Pancreas (tissue), 10 donors: Measurements from ENCODE around the gene EXD2. TPM values are rescaled to one million over a fixed set of nuclear protein-coding genes. Genes with fewer than 3 reads are reported as not detected.

ENCODE experiments used
- ATAC-seq, 4 donors: fragments of 200-7000 bp; cut with Tn5 transposase; one replicate each; pipeline versions ENCODE4 v1.8.0 to v1.9.1; 2020; ENCODE audit warnings: mild to moderate bottlenecking in 4 of 4, moderate library complexity in 4 of 4
- DNase-seq, 6 donors: peaks; one replicate each; pipeline ENCODE4 v3.0.0-alpha.2; 2020
- FAIRE-seq: peaks from 2 replicates; lab custom pipeline; 2012; peaks lifted over from hg19 to GRCh38; lab: Jason Lieb, UNC
- H3K27ac ChIP-seq, 4 donors: fragments of 200-600 bp; sonication (generic); 1 replicate in 3 of 4; 2 replicates in 1 of 4; pipeline versions ENCODE4 v1.5.0 to v1.8.0; 2020
- H3K27me3 ChIP-seq, 4 donors: fragments of 200-600 bp; one replicate each; pipeline ENCODE4 v1.8.0; 2021
- H3K36me3 ChIP-seq, 3 donors: fragments of 200-600 bp; sonication (generic) in 1 of 3; one replicate each; pipeline versions ENCODE4 v1.5.0 to v1.8.0; 2020 to 2021
- H3K4me1 ChIP-seq, 3 donors: fragments of 200-600 bp; one replicate each; pipeline ENCODE4 v1.8.0; 2021
- H3K4me3 ChIP-seq, 4 donors: fragments of 200-600 bp; sonication (generic) in 2 of 4; one replicate each; pipeline versions ENCODE4 v1.5.0 to v1.8.0; 2020 to 2021
- H3K9me3 ChIP-seq, 4 donors: fragments of 200-600 bp; one replicate each; pipeline ENCODE4 v1.8.0; 2021
- CTCF ChIP-seq, 4 donors: fragments of 200-600 bp; sonication (generic) in 3 of 4; IDR thresholded peaks; one replicate each; pipeline versions ENCODE4 v1.5.0 to v1.8.0; 2021; ENCODE audit warnings: antibody characterized with exemption in 4 of 4
- WGBS, 2 donors: extraction: QIAGEN DNeasy Blood & Tissue Kit; methylation state at CpG; one replicate each; pipeline ENCODE4 v1.1.7; 2013; 5-methylcytosine and 5-hydroxymethylcytosine counted together
- intact Hi-C, 3 donors: fragments of 100-400 bp; cut with DNase I; formaldehyde crosslinking; loops; one replicate each; pipeline versions ENCODE4 v1.11.1 to v1.14.2; 2022
- polyA plus RNA-seq, 2 donors: library from polyadenylated mRNA; stranded (reverse); fragments of 200-250 nt; gene quantifications; one replicate each; pipeline ENCODE4 v1.2.3, GENCODE V29; 2013
- total RNA-seq, 6 donors: library from RNA; stranded (reverse); fragmentation: NEBNext Ultra II Directional in 4 of 6; extraction: Animal tissue kit (Norgen Biotek cat#: 25700) in 4 of 6; gene quantifications; one replicate each; pipeline versions ENCODE4 v1.2.1 to v1.2.4, GENCODE V29; 2021 to 2023
- donor health status: healthy with polysubstance abuse.
- donor health status: DM: no; HTN: no; CAD: no; lungs with moderate emphysema.
- donor health status: DM: no; HTN: no; CAD: no.
- donor health status: control.
- donor health status: control.
- donor health status: Bipolar disorder and iron deficiency.
- donor health status: DM: yes; HTN: yes; CAD: no.
- donor health status: DM: no; HTN: no; CAD: no.
- donor health status: DM: no; HTN: no; CAD: no.
- donor health status: DM: yes; HTN: yes; CAD: no.

EXD2 gene
- total and polyA plus RNA-seq, 8 donors = 9.5 to 24.5 (median 18.5) TPM

- Histone ChIP-seq H3K27ac (no peak within 1 kb of the TSS), H3K36me3 (no peaks in the 10 kb centered on the region), H3K27me3 (no peaks in the 10 kb centered on the region), H3K4me1 (peaks cover 0 to 9% (median 0%) of the 10 kb centered on the region in 3 donors), H3K4me3 (peak within 1 kb of the TSS; percentile 27 to 68 (median 46)), H3K9me3 (no peaks in the 10 kb centered on the region)
- DNase-seq (peak in 4 of 6 donors; percentile 40 to 81 (median 55)), FAIRE-seq (no peak), ATAC-seq (peak; percentile 38 to 54 (median 42))
- peak in 1 of 4 donors; percentile 7 for TF ChIP-seq CTCF (IDR thresholded peaks at IDR 0.05)
- 1% methylated on average over 54 to 74 of the region's 74 CpGs for WGBS, 2 donors
- intact Hi-C loops = no loop called here
Measured at GRCh38 chr14:69259527-69260189, 68.4 kb downstream of the EXD2 start, which contains the start of gene GALNT16. Gene GALNT16, plus strand, starts transcription at chr14:69260158. Its CDS starts 133 bp downstream, at chr14:69260291.

GRCh38 chr14:69260190-69260860 lies 69.0 kb downstream of the EXD2 start:
- ATAC-seq = peak; percentile 27 to 60 (median 29)
- no peak for TF ChIP-seq CTCF (IDR thresholded peaks at IDR 0.05)
- Histone ChIP-seq H3K4me3 (peak overlapping the region; percentile 27 to 68 (median 46)), H3K27ac (no peak overlapping the region), H3K9me3 (no peaks in the 10 kb centered on the region), H3K4me1 (peaks cover 0 to 9% (median 0%) of the 10 kb centered on the region in 3 donors), H3K36me3 (no peaks in the 10 kb centered on the region), H3K27me3 (no peaks in the 10 kb centered on the region)
- no peak for FAIRE-seq
- peak in 3 of 6 donors; percentile 20 to 63 (median 39) for DNase-seq
- intact Hi-C loops = no loop called here
- 0 to 1% methylated on average over 68 to 78 of the region's 78 CpGs for WGBS, 2 donors

- DNase-seq (peak in 5 of 6 donors; percentile 11 to 83 (median 44)), FAIRE-seq (no peak), ATAC-seq (peak; percentile 73 to 91 (median 82))
- H3K36me3 ChIP-seq = no peaks in the 10 kb centered on the region
- H3K27me3 ChIP-seq = no peaks in the 10 kb centered on the region
- no peaks in the 10 kb centered on the region for H3K9me3 ChIP-seq
- intact Hi-C loops = no loop called here
- 2% methylated on average over 63 to 64 of the region's 64 CpGs for WGBS, 2 donors
- peaks cover 0 to 9% (median 0%) of the 10 kb centered on the region in 3 donors for H3K4me1 ChIP-seq
- peak overlapping the region in 3 of 4 donors; percentile 27 to 68 (median 39) for H3K4me3 ChIP-seq
- peak; percentile 57 to 68 (median 62) for TF ChIP-seq CTCF (IDR thresholded peaks at IDR 0.05)
- no peak overlapping the region for H3K27ac ChIP-seq
Measured at GRCh38 chr14:69260861-69261564, 69.7 kb downstream of the EXD2 start.

GRCh38 chr14:69261761-69262331 lies 70.5 kb downstream of the EXD2 start:
- DNase-seq (no peak), FAIRE-seq (no peak), ATAC-seq (peak in 2 of 4 donors; percentile 12 to 31)
- WGBS, 2 donors = 53% methylated on average over 5 of the region's 5 CpGs
- Histone ChIP-seq H3K36me3 (no peaks in the 10 kb centered on the region), H3K4me1 (peaks cover 0 to 9% (median 0%) of the 10 kb centered on the region in 3 donors), H3K9me3 (no peaks in the 10 kb centered on the region), H3K27me3 (no peaks in the 10 kb centered on the region), H3K4me3 (peak overlapping the region in 2 of 4 donors; percentile 39 to 68), H3K27ac (no peak overlapping the region)
- intact Hi-C loops = no loop called here
- no peak for TF ChIP-seq CTCF (IDR thresholded peaks at IDR 0.05)
